ENCODE measurements around the gene COL3A1. TPM values are rescaled to one million over a fixed set of nuclear protein-coding genes. Genes with fewer than 3 reads are reported as not detected.

Gene COL3A1
- total RNA-seq, 1 donor from 2014 or later = 0.43 TPM

- intact Hi-C loops (cut with micrococcal nuclease) = no loop called here
- Mint-ChIP-seq H3K4me1 (ENCODE audit: low read depth) (no peaks in the 10 kb centered on the region), H3K9me3 (peaks cover 7% of the 10 kb centered on the region), H3K36me3 (ENCODE audit: low read depth) (no peaks in the 10 kb centered on the region), H3K27me3 (ENCODE audit: low read depth) (no peaks in the 10 kb centered on the region), H3K4me3 (ENCODE audit: low read depth) (no peak overlapping the region), H3K27ac (no peak overlapping the region)
- no peak for DNase-seq (ENCODE audit: low spot score)
Observed at GRCh38 chr2:188964976-188965546, 9.1 kb upstream of the COL3A1 start.

GRCh38 chr2:188965563-188965962, 8.6 kb upstream of the COL3A1 start:
- no peak overlapping the region for H3K4me3 Mint-ChIP-seq (ENCODE audit: low read depth)
- intact Hi-C loops (cut with micrococcal nuclease) = no loop called here
- H3K27me3 Mint-ChIP-seq (ENCODE audit: low read depth) = no peaks in the 10 kb centered on the region
- no peaks in the 10 kb centered on the region for H3K4me1 Mint-ChIP-seq (ENCODE audit: low read depth)
- H3K27ac Mint-ChIP-seq = no peak overlapping the region
- peaks cover 7% of the 10 kb centered on the region for H3K9me3 Mint-ChIP-seq
- no peaks in the 10 kb centered on the region for H3K36me3 Mint-ChIP-seq (ENCODE audit: low read depth)
- DNase-seq (ENCODE audit: low spot score) = no peak

GRCh38 chr2:188966079-188966571, 8.0 kb upstream of the COL3A1 start:
- H3K27me3 Mint-ChIP-seq (ENCODE audit: low read depth) = no peaks in the 10 kb centered on the region
- no peaks in the 10 kb centered on the region for H3K4me1 Mint-ChIP-seq (ENCODE audit: low read depth)
- H3K36me3 Mint-ChIP-seq (ENCODE audit: low read depth) = no peaks in the 10 kb centered on the region
- no peak overlapping the region for H3K27ac Mint-ChIP-seq
- DNase-seq (ENCODE audit: low spot score) = no peak
- H3K9me3 Mint-ChIP-seq = peaks cover 5% of the 10 kb centered on the region
- no peak overlapping the region for H3K4me3 Mint-ChIP-seq (ENCODE audit: low read depth)
- intact Hi-C loops (cut with micrococcal nuclease) = no loop called here

GRCh38 chr2:188966728-188967440, 7.3 kb upstream of the COL3A1 start:
- no peaks in the 10 kb centered on the region for H3K36me3 Mint-ChIP-seq (ENCODE audit: low read depth)
- H3K27ac Mint-ChIP-seq = no peak overlapping the region
- DNase-seq (ENCODE audit: low spot score) = no peak
- H3K9me3 Mint-ChIP-seq = no peaks in the 10 kb centered on the region
- H3K4me1 Mint-ChIP-seq (ENCODE audit: low read depth) = no peaks in the 10 kb centered on the region
- H3K4me3 Mint-ChIP-seq (ENCODE audit: low read depth) = no peak overlapping the region
- no peaks in the 10 kb centered on the region for H3K27me3 Mint-ChIP-seq (ENCODE audit: low read depth)
- intact Hi-C loops (cut with micrococcal nuclease) = no loop called here

GRCh38 chr2:188969236-188969635, 4.9 kb upstream of the COL3A1 start:
- Mint-ChIP-seq H3K27ac (no peak overlapping the region), H3K27me3 (ENCODE audit: low read depth) (peaks cover 4% of the 10 kb centered on the region), H3K9me3 (no peaks in the 10 kb centered on the region), H3K4me1 (ENCODE audit: low read depth) (peaks cover 3% of the 10 kb centered on the region), H3K4me3 (ENCODE audit: low read depth) (no peak overlapping the region), H3K36me3 (ENCODE audit: low read depth) (no peaks in the 10 kb centered on the region)
- no peak for DNase-seq (ENCODE audit: low spot score)
- intact Hi-C loops (cut with micrococcal nuclease) = no loop called here

- Mint-ChIP-seq H3K4me3 (ENCODE audit: low read depth) (no peak overlapping the region), H3K9me3 (no peaks in the 10 kb centered on the region), H3K4me1 (ENCODE audit: low read depth) (peaks cover 3% of the 10 kb centered on the region), H3K36me3 (ENCODE audit: low read depth) (no peaks in the 10 kb centered on the region), H3K27ac (no peak overlapping the region), H3K27me3 (ENCODE audit: low read depth) (peaks cover 4% of the 10 kb centered on the region)
- intact Hi-C loops (cut with micrococcal nuclease) = loop anchor here (10.0 kb wide), 1 partner anchor 315 kb away; no protein-coding TSS in a partner anchor
- DNase-seq (ENCODE audit: low spot score) = no peak
Observed at GRCh38 chr2:188969651-188970050, 4.5 kb upstream of the COL3A1 start.

- intact Hi-C loops (cut with micrococcal nuclease) = loop anchor here (10.0 kb wide), 1 partner anchor 315 kb away; no protein-coding TSS in a partner anchor
- DNase-seq (ENCODE audit: low spot score) = no peak
- H3K36me3 Mint-ChIP-seq (ENCODE audit: low read depth) = no peaks in the 10 kb centered on the region
- H3K27me3 Mint-ChIP-seq (ENCODE audit: low read depth) = peaks cover 4% of the 10 kb centered on the region
- H3K27ac Mint-ChIP-seq = no peak overlapping the region
- H3K4me1 Mint-ChIP-seq (ENCODE audit: low read depth) = peaks cover 3% of the 10 kb centered on the region
- no peak overlapping the region for H3K4me3 Mint-ChIP-seq (ENCODE audit: low read depth)
- H3K9me3 Mint-ChIP-seq = no peaks in the 10 kb centered on the region
Observed at GRCh38 chr2:188970211-188970610, 4.0 kb upstream of the COL3A1 start.

- Mint-ChIP-seq H3K27ac (no peak overlapping the region), H3K27me3 (ENCODE audit: low read depth) (peaks cover 4% of the 10 kb centered on the region), H3K36me3 (ENCODE audit: low read depth) (no peaks in the 10 kb centered on the region), H3K4me3 (ENCODE audit: low read depth) (no peak overlapping the region), H3K4me1 (ENCODE audit: low read depth) (peaks cover 3% of the 10 kb centered on the region), H3K9me3 (no peaks in the 10 kb centered on the region)
- DNase-seq (ENCODE audit: low spot score) = no peak
- intact Hi-C loops (cut with micrococcal nuclease) = loop anchor here (10.0 kb wide), 1 partner anchor 313 kb away; no protein-coding TSS in a partner anchor
Observed at GRCh38 chr2:188971432-188971861, 2.7 kb upstream of the COL3A1 start.

- peaks cover 4% of the 10 kb centered on the region for H3K27me3 Mint-ChIP-seq (ENCODE audit: low read depth)
- H3K4me1 Mint-ChIP-seq (ENCODE audit: low read depth) = peaks cover 7% of the 10 kb centered on the region
- no peak overlapping the region for H3K27ac Mint-ChIP-seq
- no peak overlapping the region for H3K4me3 Mint-ChIP-seq (ENCODE audit: low read depth)
- H3K36me3 Mint-ChIP-seq (ENCODE audit: low read depth) = no peaks in the 10 kb centered on the region
- no peaks in the 10 kb centered on the region for H3K9me3 Mint-ChIP-seq
- no peak for DNase-seq (ENCODE audit: low spot score)
- intact Hi-C loops (cut with micrococcal nuclease) = loop anchor here (10.0 kb wide), 1 partner anchor 311 kb away; no protein-coding TSS in a partner anchor
Observed at GRCh38 chr2:188973641-188974040, 532 bp upstream of the COL3A1 start.

GRCh38 chr2:188975497-188976102, 1.4 kb downstream of the COL3A1 start:
- Mint-ChIP-seq H3K4me1 (ENCODE audit: low read depth) (peaks cover 18% of the 10 kb centered on the region), H3K4me3 (ENCODE audit: low read depth) (no peak overlapping the region), H3K27ac (no peak overlapping the region), H3K27me3 (ENCODE audit: low read depth) (peaks cover 4% of the 10 kb centered on the region), H3K9me3 (no peaks in the 10 kb centered on the region), H3K36me3 (ENCODE audit: low read depth) (no peaks in the 10 kb centered on the region)
- DNase-seq (ENCODE audit: low spot score) = no peak
- intact Hi-C loops (cut with micrococcal nuclease) = loop anchor here (10.0 kb wide), 1 partner anchor 309 kb away; no protein-coding TSS in a partner anchor

GRCh38 chr2:188976545-188977268, 2.5 kb downstream of the COL3A1 start:
- H3K4me3 Mint-ChIP-seq (ENCODE audit: low read depth) = no peak overlapping the region
- no peak overlapping the region for H3K27ac Mint-ChIP-seq
- intact Hi-C loops (cut with micrococcal nuclease) = loop anchor here (10.0 kb wide), 1 partner anchor 308 kb away; no protein-coding TSS in a partner anchor
- H3K9me3 Mint-ChIP-seq = no peaks in the 10 kb centered on the region
- peaks cover 4% of the 10 kb centered on the region for H3K27me3 Mint-ChIP-seq (ENCODE audit: low read depth)
- H3K36me3 Mint-ChIP-seq (ENCODE audit: low read depth) = no peaks in the 10 kb centered on the region
- DNase-seq (ENCODE audit: low spot score) = no peak
- peaks cover 18% of the 10 kb centered on the region for H3K4me1 Mint-ChIP-seq (ENCODE audit: low read depth)

GRCh38 chr2:188977317-188977716, 3.1 kb downstream of the COL3A1 start:
- peaks cover 18% of the 10 kb centered on the region for H3K4me1 Mint-ChIP-seq (ENCODE audit: low read depth)
- no peaks in the 10 kb centered on the region for H3K36me3 Mint-ChIP-seq (ENCODE audit: low read depth)
- H3K27me3 Mint-ChIP-seq (ENCODE audit: low read depth) = peaks cover 4% of the 10 kb centered on the region
- no peaks in the 10 kb centered on the region for H3K9me3 Mint-ChIP-seq
- intact Hi-C loops (cut with micrococcal nuclease) = loop anchor here (10.0 kb wide), 1 partner anchor 307 kb away; no protein-coding TSS in a partner anchor
- H3K4me3 Mint-ChIP-seq (ENCODE audit: low read depth) = no peak overlapping the region
- no peak overlapping the region for H3K27ac Mint-ChIP-seq
- no peak for DNase-seq (ENCODE audit: low spot score)
